PC-9 (cell line): Measurements from ENCODE around the gene CCDC146. TPM values are rescaled to one million over a fixed set of nuclear protein-coding genes. Genes with fewer than 3 reads are reported as not detected.

Experiments used
- BruUV-seq: library from RNA; stranded (reverse); fragments of 400-500 nt; replicated peaks from 2 replicates; lab custom pipeline; 2021; lab: Mats Ljungman, UMichigan
- CTCF ChIA-PET: fragments of 300-600 bp; sonication (Branson Sonifier 250); formaldehyde crosslinking; loops from one replicate; lab custom pipeline; 2022; ENCODE audit warnings: antibody characterized with exemption; lab: Charles Lee
- POLR2A ChIA-PET: fragments of 300-600 bp; sonication (Branson Sonifier 250); formaldehyde crosslinking; loops from one replicate; lab custom pipeline; 2022; ENCODE audit warnings: antibody characterized with exemption; ENCODE audit not compliant: unreplicated experiment; lab: Charles Lee
- DNase-seq, 2 experiments: peaks; one replicate each; pipeline versions ENCODE4 v3.0.0 to v3.0.0-alpha.2; 2015 to 2022; ENCODE audit warnings: mixed read lengths in 1 of 2
- H2AFZ ChIP-seq: fragments of 200-600 bp; sonication (generic); 2 replicates; pipeline ENCODE4 v1.8.1; 2017; ENCODE audit warnings: antibody characterized with exemption
- H3F3A ChIP-seq: fragments of 200-600 bp; sonication (generic); 2 replicates; pipeline ENCODE4 v1.8.1; 2017; ENCODE audit warnings: antibody characterized with exemption, mild to moderate bottlenecking, low read depth; ENCODE audit not compliant: insufficient read depth
- H3K27ac ChIP-seq: fragments of 200-600 bp; sonication (generic); 2 replicates; pipeline ENCODE4 v1.6.1; 2016; ENCODE audit warnings: mixed run types
- H3K27me3 ChIP-seq: fragments of 200-600 bp; sonication (generic); 2 replicates; pipeline ENCODE4 v1.6.1; 2016; ENCODE audit warnings: low read depth, mixed run types; ENCODE audit not compliant: insufficient read depth
- H3K36me3 ChIP-seq: fragments of 200-600 bp; sonication (generic); 2 replicates; pipeline ENCODE4 v1.6.1; 2016; ENCODE audit warnings: low read depth, mixed run types
- H3K4me1 ChIP-seq: fragments of 200-600 bp; sonication (generic); replicated peaks from 2 replicates; pipeline ENCODE4 v1.6.1; 2016; ENCODE audit warnings: mixed run types; ENCODE audit not compliant: insufficient read depth
- H3K4me2 ChIP-seq: fragments of 200-600 bp; sonication (generic); 2 replicates; pipeline ENCODE4 v1.6.1; 2017; ENCODE audit warnings: mixed run types
- H3K4me3 ChIP-seq: fragments of 200-600 bp; sonication (generic); 2 replicates; pipeline ENCODE4 v1.6.1; 2016; ENCODE audit warnings: mixed run types
- H3K79me2 ChIP-seq: fragments of 200-600 bp; sonication (generic); 2 replicates; pipeline ENCODE4 v1.6.1; 2017; ENCODE audit warnings: low read depth, mixed run types
- H3K9me2 ChIP-seq: fragments of 200-600 bp; sonication (generic); 2 replicates; pipeline ENCODE4 v1.8.1; 2017; ENCODE audit warnings: mild to moderate bottlenecking; ENCODE audit not compliant: insufficient read depth
- H3K9me3 ChIP-seq: fragments of 200-600 bp; sonication (generic); 2 replicates; pipeline ENCODE4 v1.8.1; 2016; ENCODE audit warnings: low read depth; ENCODE audit not compliant: insufficient read depth
- H4K20me1 ChIP-seq: fragments of 200-600 bp; sonication (generic); 2 replicates; pipeline ENCODE4 v1.8.1; 2017; ENCODE audit not compliant: insufficient read depth
- CTCF ChIP-seq: fragments of 200-600 bp; sonication (generic); conservative IDR thresholded peaks from 2 replicates; pipeline ENCODE4 v1.6.1; 2017; ENCODE audit warnings: mixed run types, antibody characterized with exemption, mild to moderate bottlenecking, moderate library complexity
- EZH2 ChIP-seq: fragments of 200-600 bp; sonication (generic); IDR thresholded peaks from 2 replicates; pipeline ENCODE4 v1.8.0; 2017; ENCODE audit warnings: antibody characterized with exemption, low read depth
- intact Hi-C: fragments of 100-400 bp; cut with micrococcal nuclease; formaldehyde crosslinking; loops from one replicate; pipeline ENCODE4 v1.10.0; 2022; ENCODE audit not compliant: unreplicated experiment
- total RNA-seq: library from RNA; stranded (reverse); gene quantifications from 2 replicates; pipeline ENCODE4 v1.2.3, GENCODE V29; 2021

Gene CCDC146
- total RNA-seq, 1 experiment from 2014 or later = 15.9 TPM

DNA sequence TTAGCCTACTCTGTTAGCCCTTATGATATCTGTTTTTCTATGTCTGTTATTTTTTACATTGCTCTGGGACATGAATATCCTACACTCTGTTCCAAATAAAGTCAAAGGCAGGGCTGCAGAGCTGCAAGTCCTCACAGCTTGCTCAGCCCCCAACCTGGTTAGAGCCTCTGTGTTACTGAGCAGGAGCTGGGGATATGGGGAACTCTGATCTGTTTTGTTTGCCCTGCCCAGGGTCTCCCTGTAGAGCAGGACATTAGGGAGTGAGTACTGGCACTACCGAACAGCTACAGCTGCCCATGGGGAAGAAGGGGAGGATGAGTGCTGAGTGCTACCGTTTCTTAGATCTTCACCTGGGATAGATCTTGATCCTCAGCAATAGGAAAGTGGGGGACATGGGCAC is 110.1 kb downstream of the CCDC146 start:
- Histone ChIP-seq H3K4me3 (no peak overlapping the region), H3K9me2 (no peaks in the 10 kb centered on the region), H3K4me1 (no peaks in the 10 kb centered on the region), H3K27ac (no peak overlapping the region), H3F3A (no peaks in the 10 kb centered on the region), H3K79me2 (no peaks in the 10 kb centered on the region), H3K9me3 (peaks cover 6% of the 10 kb centered on the region), H3K4me2 (no peak overlapping the region), H3K36me3 (no peaks in the 10 kb centered on the region), H4K20me1 (no peaks in the 10 kb centered on the region), H2AFZ (no peak overlapping the region), H3K27me3 (no peaks in the 10 kb centered on the region)
- BruUV-seq = no TSS peak
- DNase-seq = no peak
- ChIA-PET POLR2A (no interaction called here), CTCF (no interaction called here)
- TF ChIP-seq EZH2 = no peak
- no peak for TF ChIP-seq CTCF
- intact Hi-C loops = no loop called here

- H3K9me2 ChIP-seq = no peaks in the 10 kb centered on the region
- H3K27ac ChIP-seq = no peak overlapping the region
- CTCF ChIA-PET = interaction anchor here (1.0 kb wide), 1 partner anchor 12 kb away, joined by 3 read pairs; no protein-coding TSS in a partner anchor
- no peaks in the 10 kb centered on the region for H3K4me1 ChIP-seq
- intact Hi-C loops = no loop called here
- H3F3A ChIP-seq = no peaks in the 10 kb centered on the region
- peaks cover 6% of the 10 kb centered on the region; the same call in 1 of the 2 replicates for H3K9me3 ChIP-seq
- no peaks in the 10 kb centered on the region for H3K36me3 ChIP-seq
- H3K79me2 ChIP-seq = no peaks in the 10 kb centered on the region
- no TSS peak for BruUV-seq
- H3K27me3 ChIP-seq = no peaks in the 10 kb centered on the region
- TF ChIP-seq EZH2 (no peak), CTCF (no peak)
- H3K4me2 ChIP-seq = no peak overlapping the region
- POLR2A ChIA-PET = no interaction called here
- H4K20me1 ChIP-seq = no peaks in the 10 kb centered on the region
- DNase-seq = no peak
- no peak overlapping the region for H2AFZ ChIP-seq
- no peak overlapping the region for H3K4me3 ChIP-seq
These were observed 112.9 kb downstream of the CCDC146 start for GRCh38 chr7:77235276-77235675.

DNA sequence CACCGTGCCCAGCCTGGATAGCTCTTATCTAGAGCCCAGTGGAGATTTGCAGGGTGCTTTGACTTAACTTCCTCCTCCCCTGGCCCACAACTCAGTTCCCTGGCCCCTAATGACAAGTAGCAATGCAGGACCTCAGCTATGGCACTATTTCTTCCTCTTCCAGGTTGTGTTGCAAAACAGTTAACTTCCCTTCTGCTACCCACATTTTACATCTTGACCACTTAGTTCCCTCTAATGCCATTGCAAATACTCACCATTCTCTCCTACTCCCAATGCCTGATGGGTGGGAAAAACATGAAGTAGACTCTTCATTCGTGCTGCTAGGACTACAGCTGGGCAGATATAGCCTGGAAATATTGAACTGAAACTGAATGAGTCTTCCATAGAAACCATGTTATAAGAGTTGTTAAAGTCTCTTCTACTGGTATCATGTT is 116.3 kb downstream of the CCDC146 start:
- ChIA-PET POLR2A (no interaction called here), CTCF (no interaction called here)
- no peaks in the 10 kb centered on the region for H3K79me2 ChIP-seq
- H3F3A ChIP-seq = no peaks in the 10 kb centered on the region
- no peak overlapping the region for H3K4me3 ChIP-seq
- H3K9me3 ChIP-seq = no peaks in the 10 kb centered on the region
- H3K4me1 ChIP-seq = no peaks in the 10 kb centered on the region
- no peaks in the 10 kb centered on the region for H4K20me1 ChIP-seq
- TF ChIP-seq CTCF = no peak
- no peak for TF ChIP-seq EZH2
- no peak overlapping the region for H3K4me2 ChIP-seq
- H3K27me3 ChIP-seq = no peaks in the 10 kb centered on the region
- DNase-seq = no peak
- no peak overlapping the region for H3K27ac ChIP-seq
- H3K36me3 ChIP-seq = no peaks in the 10 kb centered on the region; the same call in 1 of the 2 replicates
- intact Hi-C loops = no loop called here
- no peaks in the 10 kb centered on the region for H3K9me2 ChIP-seq
- no peak overlapping the region for H2AFZ ChIP-seq
- no TSS peak for BruUV-seq
